CD14-positive monocyte (primary cell): Measurements from ENCODE around the gene E2F2. TPM values are rescaled to one million over a fixed set of nuclear protein-coding genes. Genes with fewer than 3 reads are reported as not detected.

Experiments used
- DNase-seq, 3 donors: peaks; one replicate each; pipeline ENCODE4 v3.0.0-alpha.2; 2011 to 2022
- H2AFZ ChIP-seq: 2 replicates; pipeline ENCODE4 v1.6.0; 2012; ENCODE audit warnings: mild to moderate bottlenecking, low read depth, low read length, inconsistent platforms; ENCODE audit not compliant: insufficient read depth, poor library complexity, severe bottlenecking
- H3K27ac ChIP-seq, 2 donors: 1 replicate in 1 of 2; 2 replicates in 1 of 2; pipeline ENCODE4 v1.5.1; 2012 to 2013; ENCODE audit warnings: low read length in 2 of 2, control low read depth in 1 of 2, inconsistent platforms in 1 of 2, low read depth in 1 of 2, mild to moderate bottlenecking in 1 of 2
- H3K27me3 ChIP-seq, 2 donors: one replicate each; pipeline versions ENCODE4 v1.6.0 to v1.6.1; 2011 to 2013; ENCODE audit warnings: low read length in 2 of 2; ENCODE audit not compliant: control insufficient read depth in 2 of 2, insufficient read depth in 2 of 2
- H3K36me3 ChIP-seq, 2 donors: replicated peaks in 1 of 2; 1 replicate in 1 of 2; 2 replicates in 1 of 2; pipeline versions ENCODE4 v1.5.1 to v1.6.1; 2012 to 2013; ENCODE audit warnings: low read length in 2 of 2, control low read depth in 1 of 2, inconsistent platforms in 1 of 2, mild to moderate bottlenecking in 1 of 2; ENCODE audit not compliant: insufficient read depth in 2 of 2, control insufficient read depth in 1 of 2
- H3K4me1 ChIP-seq, 2 donors: 1 replicate in 1 of 2; 2 replicates in 1 of 2; pipeline versions ENCODE4 v1.5.1 to v1.6.1; 2012 to 2013; ENCODE audit warnings: low read length in 2 of 2, control low read depth in 1 of 2, inconsistent platforms in 1 of 2, mild to moderate bottlenecking in 1 of 2, moderate library complexity in 1 of 2; ENCODE audit not compliant: insufficient read depth in 2 of 2, control insufficient read depth in 1 of 2
- H3K4me2 ChIP-seq: replicated peaks from 2 replicates; pipeline ENCODE3; 2012; ENCODE audit warnings: low read length, moderate library complexity, mild to moderate bottlenecking; ENCODE audit not compliant: poor library complexity, severe bottlenecking; ENCODE audit errors: extremely low read depth
- H3K4me3 ChIP-seq, 3 experiments: fragments of 200-600 bp in 1 of 3; sonication (generic) in 1 of 3; replicated peaks in 1 of 3; 1 replicate in 2 of 3; 2 replicates in 1 of 3; pipeline ENCODE4 v1.5.1; 2011 to 2013; ENCODE audit warnings: low read length in 3 of 3, mild to moderate bottlenecking in 3 of 3, control low read depth in 2 of 3, low read depth in 2 of 3, inconsistent platforms in 1 of 3, moderate library complexity in 1 of 3
- H3K79me2 ChIP-seq: 2 replicates; pipeline ENCODE4 v1.6.0; 2012; ENCODE audit warnings: mild to moderate bottlenecking, control low read depth, inconsistent platforms, low read length, moderate library complexity; ENCODE audit not compliant: insufficient read depth
- H3K9ac ChIP-seq: 2 replicates; pipeline ENCODE4 v1.6.0; 2017; ENCODE audit warnings: low read length, mild to moderate bottlenecking; ENCODE audit not compliant: insufficient read depth, poor library complexity, severe bottlenecking
- H3K9me3 ChIP-seq, 2 donors: replicated peaks in 1 of 2; 1 replicate in 1 of 2; 2 replicates in 1 of 2; pipeline versions ENCODE4 v1.5.1 to v1.6.1; 2012 to 2013; ENCODE audit warnings: low read length in 2 of 2, control low read depth in 1 of 2; ENCODE audit not compliant: control insufficient read depth in 1 of 2, insufficient read depth in 1 of 2
- H4K20me1 ChIP-seq: 2 replicates; pipeline ENCODE4 v1.6.0; 2012; ENCODE audit warnings: mild to moderate bottlenecking, low read length, control low read depth, moderate library complexity; ENCODE audit not compliant: insufficient read depth
- H3K27ac Mint-ChIP-seq, 7 donors: one replicate each; pipeline ENCODE4 v1.8.0; 2020; ENCODE audit warnings: mild to moderate bottlenecking in 7 of 7, mixed read lengths in 7 of 7, moderate library complexity in 6 of 7, inconsistent platforms in 2 of 7
- H3K27me3 Mint-ChIP-seq, 3 donors: one replicate each; pipeline ENCODE4 v1.8.0; 2021 to 2022; ENCODE audit warnings: low read depth in 3 of 3, mild to moderate bottlenecking in 3 of 3, mixed read lengths in 3 of 3, moderate library complexity in 3 of 3, inconsistent platforms in 1 of 3
- H3K36me3 Mint-ChIP-seq, 2 donors: one replicate each; pipeline ENCODE4 v1.8.0; 2020; ENCODE audit warnings: mixed read lengths in 2 of 2, inconsistent platforms in 1 of 2, mild to moderate bottlenecking in 1 of 2
- H3K4me1 Mint-ChIP-seq: one replicate; pipeline ENCODE4 v1.8.0; 2020; ENCODE audit warnings: mild to moderate bottlenecking, mixed read lengths
- H3K4me3 Mint-ChIP-seq, 2 donors: one replicate each; pipeline ENCODE4 v1.8.0; 2020; ENCODE audit warnings: mild to moderate bottlenecking in 2 of 2, mixed read lengths in 2 of 2, moderate library complexity in 1 of 2
- H3K9me3 Mint-ChIP-seq, 7 donors: one replicate each; pipeline ENCODE4 v1.8.0; 2020 to 2022; ENCODE audit warnings: mixed read lengths in 7 of 7, mild to moderate bottlenecking in 6 of 7, moderate library complexity in 6 of 7, inconsistent platforms in 2 of 7
- CTCF ChIP-seq: fragments of 200-600 bp; IDR thresholded peaks from one replicate; pipeline ENCODE4 v1.8.0; 2022; ENCODE audit warnings: antibody characterized with exemption, mild to moderate bottlenecking
- WGBS: methylation state at CpG from one replicate; pipeline ENCODE4 v1.1.5; 2013; ENCODE audit warnings: missing lambda C conversion rate; ENCODE audit not compliant: insufficient coverage; 5-methylcytosine and 5-hydroxymethylcytosine counted together
- intact Hi-C, 2 donors: fragments of 100-400 bp; cut with micrococcal nuclease; formaldehyde crosslinking; loops; one replicate each; pipeline versions ENCODE4 v1.15.0 to v1.15.1; 2023
- polyA plus RNA-seq, 3 donors: library from polyadenylated mRNA; depleted of rRNA in 1 of 3; unstranded in 2 of 3; stranded (reverse) in 1 of 3; fragments of 300-500 nt in 2 of 3; fragments of >200 nt in 1 of 3; fragmentation: Illumina TruSeq in 2 of 3; gene quantifications; 1 replicate in 2 of 3; 2 replicates in 1 of 3; pipeline ENCODE4 v1.2.3, GENCODE V29; 2012 to 2021

Gene E2F2
- polyA plus RNA-seq, 3 donors: 0.24 to 4.7 (median 1.8) TPM

GRCh38 chr1:23459338-23459757, 71.7 kb downstream of the E2F2 start:
- 57% methylated on average over 1 of the region's 2 CpGs for WGBS
- H3K36me3 Mint-ChIP-seq: no peaks in the 10 kb centered on the region

More at GRCh38 chr1:23459338-23459757, 71.7 kb downstream of the E2F2 start:
- intact Hi-C loops: no loop called here
- no peaks in the 10 kb centered on the region for H3K9me3 ChIP-seq
- H3K4me3 ChIP-seq: no peak overlapping the region
- no peak overlapping the region for H3K9ac ChIP-seq
- H3K27ac ChIP-seq: no peak overlapping the region
- Mint-ChIP-seq H3K9me3 (no peaks in the 10 kb centered on the region), H3K4me1 (no peaks in the 10 kb centered on the region), H3K4me3 (no peak overlapping the region), H3K27ac (no peak overlapping the region), H3K27me3 (peaks cover 5 to 18% (median 12%) of the 10 kb centered on the region in 3 donors)
- no peaks in the 10 kb centered on the region for H3K79me2 ChIP-seq
- no peak overlapping the region for H2AFZ ChIP-seq
- no peak overlapping the region for H3K4me2 ChIP-seq
- H3K36me3 ChIP-seq: no peaks in the 10 kb centered on the region
- no peak for TF ChIP-seq CTCF
- H3K27me3 ChIP-seq: peaks cover 0 to 6% of the 10 kb centered on the region in 2 donors
- no peak for DNase-seq
- no peaks in the 10 kb centered on the region for H4K20me1 ChIP-seq
- no peaks in the 10 kb centered on the region for H3K4me1 ChIP-seq

Other genes with a start within 250 kb of the E2F2 start
- 100 to 1,000 TPM in 1 of 3 donors, 10 to 100 TPM in 2; 58.5 to 112 (median 82.9) TPM for gene HNRNPR, start 186.9 kb downstream of the E2F2 start, polyA plus RNA-seq
- gene ZNF436, start 161.4 kb downstream of the E2F2 start, polyA plus RNA-seq: 1 to 10 TPM; 1.4 to 2.4 (median 2.0) TPM
- gene TCEA3, start 106.5 kb downstream of the E2F2 start, polyA plus RNA-seq: under 1 TPM in 2 of 3 donors, not detected in 1; 0.26 to 0.52 TPM
- 1 to 10 TPM in 1 of 3 donors, under 1 TPM in 1, not detected in 1; 0.27 to 1.1 TPM for gene ASAP3, start 47.1 kb downstream of the E2F2 start, polyA plus RNA-seq
- 10 to 100 TPM in 1 of 3 donors, 1 to 10 TPM in 2; 1.1 to 31.1 (median 2.5) TPM for gene ID3, start 28.3 kb upstream of the E2F2 start, polyA plus RNA-seq
- gene RPL11, start 160.6 kb upstream of the E2F2 start, polyA plus RNA-seq: 100 to 1,000 TPM; 542 to 923 (median 552) TPM
- gene ELOA, start 212.2 kb upstream of the E2F2 start, polyA plus RNA-seq: 10 to 100 TPM; 25.4 to 31.2 (median 28.7) TPM
- 10 to 100 TPM; 20.8 to 40.8 (median 29.9) TPM for gene PITHD1, start 247.2 kb upstream of the E2F2 start, polyA plus RNA-seq